Neuronal stem cell (in vitro differentiated cells): ENCODE data around the gene IGFN1.

ENCODE experiments used
- DNase-seq: peaks from one replicate; pipeline ENCODE4 v3.0.0-alpha.2; 2013; ENCODE audit warnings: low spot score
- H2AFZ ChIP-seq: one replicate; pipeline ENCODE4 v1.6.1; 2013; ENCODE audit warnings: mild to moderate bottlenecking, low read length, inconsistent platforms
- H2AK5ac ChIP-seq: 2 replicates; pipeline ENCODE4 v1.6.1; 2013; ENCODE audit warnings: low read depth, mild to moderate bottlenecking, inconsistent platforms, low read length, moderate library complexity, mixed read lengths
- H2BK120ac ChIP-seq: 2 replicates; pipeline ENCODE4 v1.6.1; 2013; ENCODE audit warnings: low read depth, mild to moderate bottlenecking, inconsistent platforms, low read length, moderate library complexity, mixed read lengths
- H2BK12ac ChIP-seq: one replicate; pipeline ENCODE4 v1.6.1; 2013; ENCODE audit warnings: low read length, inconsistent platforms
- H2BK15ac ChIP-seq: 2 replicates; pipeline ENCODE4 v1.6.1; 2013; ENCODE audit warnings: mild to moderate bottlenecking, low read length, inconsistent platforms, mixed read lengths
- H2BK5ac ChIP-seq: one replicate; pipeline ENCODE4 v1.6.1; 2013; ENCODE audit warnings: inconsistent platforms, mild to moderate bottlenecking, low read length, moderate library complexity
- H3K14ac ChIP-seq: one replicate; pipeline ENCODE4 v1.6.1; 2013; ENCODE audit warnings: low read length, inconsistent platforms
- H3K18ac ChIP-seq: 2 replicates; pipeline ENCODE4 v1.6.1; 2013; ENCODE audit warnings: low read length, inconsistent platforms
- H3K23ac ChIP-seq: 2 replicates; pipeline ENCODE4 v1.6.1; 2013; ENCODE audit warnings: low read depth, mild to moderate bottlenecking, mixed read lengths, low read length, inconsistent platforms; ENCODE audit not compliant: poor library complexity
- H3K27ac ChIP-seq: replicated peaks from 3 replicates; pipeline ENCODE4 v1.5.1; 2013; ENCODE audit warnings: low read length, inconsistent platforms
- H3K27me3 ChIP-seq, 3 experiments: 2 replicates each; pipeline ENCODE4 v1.6.1; 2013; ENCODE audit warnings: low read length in 3 of 3, mild to moderate bottlenecking in 2 of 3, inconsistent platforms in 1 of 3, low read depth in 1 of 3, mixed read lengths in 1 of 3, moderate library complexity in 1 of 3; ENCODE audit not compliant: control insufficient read depth in 3 of 3, insufficient read depth in 3 of 3
- H3K36me3 ChIP-seq, 2 donors: replicated peaks in 1 of 2; 2 replicates each; pipeline ENCODE4 v1.6.1; 2013; ENCODE audit warnings: low read length in 2 of 2; ENCODE audit not compliant: control insufficient read depth in 2 of 2, insufficient read depth in 2 of 2
- H3K4ac ChIP-seq: 2 replicates; pipeline ENCODE4 v1.6.1; 2013; ENCODE audit warnings: inconsistent platforms, mild to moderate bottlenecking, low read length, moderate library complexity
- H3K4me1 ChIP-seq, 2 donors: 1 replicate in 1 of 2; 2 replicates in 1 of 2; pipeline ENCODE4 v1.6.1; 2013; ENCODE audit warnings: low read length in 2 of 2, low read depth in 1 of 2; ENCODE audit not compliant: control insufficient read depth in 2 of 2, insufficient read depth in 1 of 2
- H3K4me2 ChIP-seq: one replicate; pipeline ENCODE4 v1.6.1; 2013; ENCODE audit warnings: mild to moderate bottlenecking, low read length, inconsistent platforms; ENCODE audit not compliant: insufficient read depth, poor library complexity, severe bottlenecking
- H3K4me3 ChIP-seq, 2 donors: 2 replicates each; pipeline ENCODE4 v1.5.1; 2013; ENCODE audit warnings: low read length in 2 of 2, mild to moderate bottlenecking in 2 of 2, inconsistent platforms in 1 of 2, moderate library complexity in 1 of 2
- H3K79me1 ChIP-seq: one replicate; pipeline ENCODE4 v1.6.1; 2013; ENCODE audit warnings: low read depth, mild to moderate bottlenecking, inconsistent platforms, low read length, moderate library complexity
- H3K9ac ChIP-seq: one replicate; pipeline ENCODE4 v1.6.1; 2013; ENCODE audit warnings: mild to moderate bottlenecking, low read depth, low read length, inconsistent platforms; ENCODE audit not compliant: poor library complexity
- H3K9me3 ChIP-seq, 2 donors: replicated peaks in 1 of 2; 2 replicates each; pipeline versions ENCODE3 to v1.6.1; 2013; ENCODE audit warnings: low read length in 2 of 2, mild to moderate bottlenecking in 2 of 2, inconsistent platforms in 1 of 2, low read depth in 1 of 2, mixed read lengths in 1 of 2, moderate library complexity in 1 of 2; ENCODE audit not compliant: control insufficient read depth in 2 of 2, insufficient read depth in 1 of 2
- H4K8ac ChIP-seq: one replicate; pipeline ENCODE4 v1.6.1; 2013; ENCODE audit warnings: low read depth, mild to moderate bottlenecking, inconsistent platforms, low read length, moderate library complexity
- H4K91ac ChIP-seq: one replicate; pipeline ENCODE4 v1.6.1; 2013; ENCODE audit warnings: low read length, low read depth, mild to moderate bottlenecking, inconsistent platforms; ENCODE audit not compliant: poor library complexity
- WGBS, 2 donors: extraction: QIAGEN DNeasy Blood & Tissue Kit; methylation state at CpG; one replicate each; pipeline ENCODE4 v1.1.7; 2013; ENCODE audit warnings: missing lambda C conversion rate in 2 of 2, mixed read lengths in 1 of 2; ENCODE audit not compliant: insufficient read length in 2 of 2, insufficient replicate concordance in 1 of 2; ENCODE audit errors: extremely low coverage in 2 of 2; 5-methylcytosine and 5-hydroxymethylcytosine counted together

IGFN1 gene

GRCh38 chr1:201169971-201170532, 20.6 kb upstream of the IGFN1 start:
- Histone ChIP-seq H3K27ac (no peak overlapping the region), H3K4me3 (peak overlapping the region in 1 of 2 donors; percentile 55)

GRCh38 chr1:201170533-201171062, 20.0 kb upstream of the IGFN1 start:
- peak overlapping the region; percentile 92 for H3K4me2 ChIP-seq
- no peak overlapping the region for H2AK5ac ChIP-seq
- H3K14ac ChIP-seq, result no peak overlapping the region
- H3K9ac ChIP-seq, result peak overlapping the region; percentile 65
- no peaks in the 10 kb centered on the region for H3K9me3 ChIP-seq
- H3K23ac ChIP-seq, result peak overlapping the region; percentile 8
- peak overlapping the region; percentile 55 to 83 for H3K4me3 ChIP-seq
- H2BK15ac ChIP-seq, result no peak overlapping the region
- peaks cover 2 to 9% of the 10 kb centered on the region in 2 donors for H3K4me1 ChIP-seq
- peak overlapping the region; percentile 31 for H3K18ac ChIP-seq
- peak; percentile 74 for DNase-seq
- WGBS, 2 donors, result no CpG with 5 or more reads among the region's 26 CpGs
- H2BK5ac ChIP-seq, result no peak overlapping the region
- H3K79me1 ChIP-seq, result no peaks in the 10 kb centered on the region
- no peak overlapping the region for H3K27ac ChIP-seq
- H4K8ac ChIP-seq, result no peak overlapping the region
- peaks cover 0 to 34% (median 2%) of the 10 kb centered on the region in 3 experiments for H3K27me3 ChIP-seq
- no peak overlapping the region for H2BK120ac ChIP-seq
- H2BK12ac ChIP-seq, result no peak overlapping the region
- H3K4ac ChIP-seq, result no peak overlapping the region
- no peak overlapping the region for H4K91ac ChIP-seq
- peak overlapping the region; percentile 94 for H2AFZ ChIP-seq
- no peaks in the 10 kb centered on the region for H3K36me3 ChIP-seq

More at GRCh38 chr1:201169971-201170532, 20.6 kb upstream of the IGFN1 start:
- H2AK5ac ChIP-seq, result no peak overlapping the region
- no peak overlapping the region for H2BK5ac ChIP-seq
- H2BK120ac ChIP-seq, result no peak overlapping the region
- no peak overlapping the region for H3K4ac ChIP-seq
- H2BK15ac ChIP-seq, result no peak overlapping the region
- H3K27me3 ChIP-seq, result peaks cover 0 to 30% (median 2%) of the 10 kb centered on the region in 3 experiments
- H3K4me2 ChIP-seq, result no peak overlapping the region
- no peaks in the 10 kb centered on the region for H3K9me3 ChIP-seq
- no CpG with 5 or more reads among the region's 2 CpGs for WGBS, 2 donors
- no peak overlapping the region for H3K18ac ChIP-seq
- H3K9ac ChIP-seq, result no peak overlapping the region
- peaks cover 2 to 9% of the 10 kb centered on the region in 2 donors for H3K4me1 ChIP-seq
- no peak overlapping the region for H3K14ac ChIP-seq
- no peaks in the 10 kb centered on the region for H3K79me1 ChIP-seq
- no peak overlapping the region for H3K23ac ChIP-seq
- H2BK12ac ChIP-seq, result no peak overlapping the region
- no peak overlapping the region for H4K8ac ChIP-seq
- peak overlapping the region; percentile 94 for H2AFZ ChIP-seq
- no peaks in the 10 kb centered on the region for H3K36me3 ChIP-seq
- no peak for DNase-seq
- H4K91ac ChIP-seq, result no peak overlapping the region

GRCh38 chr1:201171063-201172036, 19.3 kb upstream of the IGFN1 start:
- Histone ChIP-seq H4K91ac (no peak overlapping the region), H2BK5ac (no peak overlapping the region), H2AFZ (peak overlapping the region; percentile 94), H2BK120ac (no peak overlapping the region), H3K23ac (peak overlapping the region; percentile 8), H2BK15ac (no peak overlapping the region), H4K8ac (no peak overlapping the region), H3K27ac (no peak overlapping the region), H3K79me1 (no peaks in the 10 kb centered on the region), H3K9me3 (no peaks in the 10 kb centered on the region), H3K36me3 (no peaks in the 10 kb centered on the region), H3K4me1 (peaks cover 2 to 9% of the 10 kb centered on the region in 2 donors), H3K4ac (no peak overlapping the region), H3K14ac (no peak overlapping the region), H2BK12ac (peak overlapping the region; percentile 44), H3K9ac (peak overlapping the region; percentile 65), H3K4me3 (peak overlapping the region; percentile 55 to 83), H2AK5ac (no peak overlapping the region), H3K27me3 (peaks cover 0 to 38% (median 2%) of the 10 kb centered on the region in 3 experiments), H3K4me2 (peak overlapping the region; percentile 92), H3K18ac (peak overlapping the region; percentile 58)
- DNase-seq, result no peak
- WGBS, 2 donors, result no CpG with 5 or more reads among the region's 48 CpGs

GRCh38 chr1:201172326-201172725, 18.3 kb upstream of the IGFN1 start:
- Histone ChIP-seq H3K14ac (no peak overlapping the region), H3K18ac (no peak overlapping the region), H3K4me3 (no peak overlapping the region), H3K4me1 (peaks cover 3 to 9% of the 10 kb centered on the region in 2 donors), H3K23ac (no peak overlapping the region), H3K27me3 (peaks cover 0 to 46% (median 2%) of the 10 kb centered on the region in 3 experiments), H2AFZ (no peak overlapping the region), H2BK120ac (no peak overlapping the region), H2AK5ac (no peak overlapping the region), H3K27ac (no peak overlapping the region), H2BK12ac (no peak overlapping the region), H4K91ac (no peak overlapping the region), H3K9me3 (no peaks in the 10 kb centered on the region), H3K36me3 (no peaks in the 10 kb centered on the region), H3K79me1 (no peaks in the 10 kb centered on the region), H3K4me2 (no peak overlapping the region), H3K9ac (no peak overlapping the region), H2BK5ac (no peak overlapping the region), H4K8ac (no peak overlapping the region), H3K4ac (no peak overlapping the region), H2BK15ac (no peak overlapping the region)
- no peak for DNase-seq
- no CpG with 5 or more reads among the region's 4 CpGs for WGBS, 2 donors
